ENCODE data around the gene CDCP2.
"Not testable (repeated sequence)": the region's sequence is repeated elsewhere in the genome, so short reads cannot be mapped to it uniquely, and the experiment has no call there.

CDCP2 gene

GRCh38 chr1:54167422-54168139 is 14.8 kb upstream of the CDCP2 start:
- no peak for DNase-seq

GRCh38 chr1:54166357-54166756 is 13.6 kb upstream of the CDCP2 start:
- DNase-seq: not testable (repeated sequence)

GRCh38 chr1:54165146-54165545 is 12.3 kb upstream of the CDCP2 start:
- no peak for DNase-seq

GRCh38 chr1:54163573-54163972 is 10.8 kb upstream of the CDCP2 start:
- no peak for DNase-seq

GRCh38 chr1:54163051-54163450 is 10.3 kb upstream of the CDCP2 start:
- no peak for DNase-seq

- no peak for DNase-seq
Measured at GRCh38 chr1:54161495-54162168, 8.8 kb upstream of the CDCP2 start.

GRCh38 chr1:54160351-54160750 is 7.6 kb upstream of the CDCP2 start:
- no peak for DNase-seq

DNA sequence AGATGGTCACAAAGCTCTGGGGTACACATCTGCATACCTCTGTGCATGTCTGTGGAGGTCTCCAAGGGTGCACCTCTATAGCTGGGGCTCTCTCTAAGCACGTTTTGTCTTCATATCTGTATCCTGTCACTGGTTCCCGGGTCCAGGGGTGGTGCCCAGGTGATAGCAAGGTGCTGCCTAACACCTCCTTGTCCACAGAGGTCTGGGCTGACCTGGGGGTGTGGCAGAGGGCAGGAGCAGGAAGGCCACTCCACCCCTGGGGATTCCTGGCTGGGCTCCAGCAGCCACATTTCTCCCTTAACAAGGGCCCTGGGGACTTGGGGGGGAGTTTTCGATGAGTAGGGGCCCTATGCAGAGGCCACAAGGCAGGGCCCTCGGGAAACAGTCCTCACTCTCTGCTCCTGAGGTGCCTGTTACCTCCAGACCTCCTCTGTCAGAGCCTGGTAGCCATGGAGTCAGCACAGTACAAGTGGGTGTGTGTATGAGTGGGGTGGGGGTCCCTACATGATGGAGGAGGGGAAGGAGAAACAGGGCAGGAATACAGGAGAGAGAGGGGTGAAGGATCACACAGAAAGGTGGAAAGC is 7.0 kb upstream of the CDCP2 start:
- DNase-seq: no peak

DNA sequence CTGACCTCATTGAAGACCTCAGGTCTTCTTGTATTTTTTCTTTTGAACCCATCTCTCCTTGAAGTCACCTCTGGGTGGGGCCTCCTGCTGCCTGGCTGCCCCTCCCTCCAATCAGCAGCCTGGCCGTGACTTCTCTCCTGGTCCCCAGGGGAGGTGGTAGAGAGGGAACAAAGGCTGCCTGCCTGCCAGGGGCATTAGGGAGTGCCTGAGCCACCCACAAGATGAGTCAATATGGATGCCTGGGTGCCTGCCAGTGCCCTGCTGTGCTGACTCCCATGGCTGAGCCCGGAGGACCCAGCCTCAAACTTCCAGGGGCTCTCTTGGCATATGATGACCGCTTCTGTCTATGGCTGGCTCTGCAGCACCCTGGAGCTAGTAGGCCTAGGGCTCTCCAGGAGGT is 5.3 kb upstream of the CDCP2 start:
- DNase-seq: no peak

DNA sequence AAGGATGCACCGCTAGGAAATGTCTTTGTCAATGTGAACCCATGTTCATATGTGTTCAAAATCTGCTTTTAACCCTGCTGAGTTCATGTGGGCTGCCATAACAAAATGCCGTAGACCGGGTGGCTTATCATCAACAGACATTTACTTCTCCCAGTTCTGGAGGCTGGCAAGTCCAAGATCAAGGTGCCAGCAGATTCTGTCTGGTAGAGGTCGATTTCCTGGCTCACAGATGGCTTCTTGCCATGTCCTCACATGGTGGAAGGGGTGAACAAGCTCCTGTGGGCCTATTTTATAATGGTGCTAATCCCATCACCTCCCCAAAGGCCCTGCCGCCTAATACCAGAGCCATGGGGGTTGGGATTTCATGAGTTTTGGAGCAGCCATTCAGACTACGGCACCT is 4.6 kb upstream of the CDCP2 start:
- DNase-seq: no peak

DNA sequence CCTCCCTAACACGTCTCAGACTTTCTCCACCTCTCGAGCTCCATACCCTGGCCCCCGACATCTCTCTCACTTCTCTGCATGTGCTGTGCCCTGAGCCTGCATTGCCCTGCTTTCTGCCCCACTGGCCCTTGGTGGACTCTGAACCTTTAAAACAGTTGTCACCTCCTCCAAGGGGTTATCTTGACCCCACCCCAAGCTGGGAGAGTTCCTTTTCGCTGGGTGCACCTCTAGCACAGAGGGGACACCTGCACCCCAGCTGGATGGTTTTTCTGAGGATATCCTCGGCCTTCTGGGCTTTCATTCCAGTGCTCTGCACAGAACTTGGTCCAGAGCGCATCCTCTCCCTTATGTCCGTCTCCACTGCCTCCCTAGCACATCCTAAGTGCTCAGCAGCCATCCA is 4.2 kb upstream of the CDCP2 start:
- no peak for DNase-seq

- DNase-seq: no peak
Measured at GRCh38 chr1:54156201-54156600, 3.4 kb upstream of the CDCP2 start.

- no peak for DNase-seq
Measured at GRCh38 chr1:54153535-54154439, 987 bp upstream of the CDCP2 start.

DNA sequence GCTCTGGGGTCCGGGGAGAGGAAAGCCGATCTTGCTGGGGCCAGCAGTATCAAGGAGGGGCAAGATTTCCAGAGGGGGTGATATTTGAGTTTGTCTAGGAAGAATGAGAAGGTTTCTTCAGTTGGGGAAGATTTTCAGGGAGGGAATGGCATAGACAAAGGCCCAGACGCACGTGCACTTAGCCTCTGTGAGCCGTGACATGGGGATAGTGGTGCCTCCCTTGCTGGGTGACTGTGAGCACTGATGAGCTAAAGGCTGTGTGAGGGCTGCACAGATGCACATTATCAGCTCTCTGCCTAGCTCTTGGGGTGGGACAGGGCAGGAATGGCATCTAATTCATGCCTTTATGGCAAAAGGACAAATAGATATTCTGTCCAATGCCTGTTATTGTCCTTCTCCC is 1.8 kb downstream of the CDCP2 start:
- no peak for DNase-seq

DNA sequence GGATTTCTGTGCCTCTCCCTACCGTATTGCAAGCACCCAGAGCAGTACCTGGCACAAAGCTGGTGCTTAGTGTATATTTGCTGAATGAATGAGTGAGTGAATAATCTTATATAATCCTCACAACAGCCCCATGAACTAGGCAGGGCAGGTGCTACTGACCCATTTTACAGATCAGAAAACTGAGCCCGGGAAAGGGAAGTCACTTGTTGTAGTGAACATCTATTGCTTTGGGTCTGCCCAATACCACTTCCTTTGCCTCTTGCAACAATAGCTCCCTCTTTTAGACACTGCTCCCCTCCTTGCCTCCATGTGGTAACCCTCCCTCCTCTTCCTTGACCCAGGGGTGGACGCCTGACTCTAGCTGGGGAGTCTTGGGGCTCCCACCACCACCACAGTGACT is 3.1 kb downstream of the CDCP2 start:
- DNase-seq: no peak

DNA sequence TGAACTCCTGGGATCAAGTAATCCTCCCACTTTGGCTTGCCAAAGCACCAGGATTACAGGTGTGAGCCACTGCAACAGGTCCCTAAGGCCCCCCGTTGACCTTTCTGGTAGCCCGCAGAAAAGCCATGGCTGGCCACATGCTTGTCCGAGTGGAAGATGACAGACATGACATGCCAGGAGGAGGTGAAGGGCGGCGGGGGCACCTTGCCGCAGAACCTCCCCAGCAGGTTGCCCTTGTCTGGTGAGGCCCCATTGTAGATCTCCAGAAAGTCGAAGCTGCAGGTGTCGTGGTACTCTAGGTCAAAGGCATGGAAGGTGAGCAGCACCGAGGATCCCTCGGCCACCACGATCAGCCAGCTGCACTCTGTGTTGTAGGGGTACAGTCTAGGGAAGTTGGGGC is 8.4 kb downstream of the CDCP2 start:
- DNase-seq: no peak

DNA sequence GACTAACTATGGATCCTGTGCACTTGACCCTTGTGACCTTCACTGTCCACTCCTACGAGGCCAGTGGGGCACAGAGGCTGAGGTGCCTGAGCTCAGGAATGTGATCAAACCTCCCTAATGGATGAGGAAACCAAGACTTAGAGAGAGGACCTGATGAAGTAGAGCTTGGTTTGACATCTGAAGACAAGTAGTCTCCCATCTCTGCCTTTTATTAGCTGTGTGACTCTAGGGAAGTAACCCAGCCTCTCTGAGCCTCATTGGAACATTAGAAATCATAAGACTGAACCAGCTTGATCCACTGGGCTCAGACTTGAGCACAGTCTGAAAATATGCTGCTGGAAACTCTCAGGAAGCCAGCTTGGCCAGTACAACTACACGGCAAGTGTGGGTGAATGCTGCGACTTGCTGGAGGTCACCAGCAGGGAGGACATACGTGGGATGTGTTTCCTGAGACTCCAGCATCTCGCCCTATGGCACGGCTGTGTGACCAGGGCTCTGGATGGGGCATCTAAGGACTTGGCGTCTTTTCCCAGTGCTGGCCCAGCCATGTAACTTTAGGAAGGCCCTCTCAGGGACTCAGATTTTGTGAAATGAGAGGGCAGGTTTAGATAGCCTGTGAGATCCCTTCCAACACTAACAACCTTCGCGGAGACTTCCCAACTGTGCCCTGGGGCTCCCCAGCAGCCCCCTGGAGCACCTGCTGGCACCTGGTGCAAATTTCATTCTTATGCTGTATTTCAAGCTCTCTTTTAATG is 10.5 kb downstream of the CDCP2 start:
- no peak for DNase-seq

GRCh38 chr1:54139711-54140110 is 13.1 kb downstream of the CDCP2 start:
- DNase-seq: no peak

DNA sequence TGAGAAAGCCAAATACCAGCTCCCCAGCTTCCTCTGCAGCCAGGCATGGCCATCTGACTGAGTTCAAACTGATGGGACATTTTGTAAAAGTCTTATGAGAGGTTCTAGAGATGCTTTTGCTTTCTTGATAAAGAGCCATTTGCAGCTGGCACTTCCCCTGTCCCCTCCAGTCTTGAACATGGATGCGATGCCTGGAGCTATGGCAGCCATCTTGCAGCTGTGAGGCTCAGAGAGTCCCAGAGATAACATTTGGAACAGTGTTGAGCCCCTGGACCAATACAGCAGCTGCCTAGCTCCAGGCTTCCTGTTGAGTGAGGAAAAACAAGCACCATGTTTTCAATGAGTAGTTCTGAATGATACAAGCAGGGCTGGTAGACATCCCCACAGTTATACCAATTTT is 13.8 kb downstream of the CDCP2 start:
- no peak for DNase-seq

- DNase-seq: no peak
Measured at GRCh38 chr1:54137534-54138061, 15.2 kb downstream of the CDCP2 start.

DNA sequence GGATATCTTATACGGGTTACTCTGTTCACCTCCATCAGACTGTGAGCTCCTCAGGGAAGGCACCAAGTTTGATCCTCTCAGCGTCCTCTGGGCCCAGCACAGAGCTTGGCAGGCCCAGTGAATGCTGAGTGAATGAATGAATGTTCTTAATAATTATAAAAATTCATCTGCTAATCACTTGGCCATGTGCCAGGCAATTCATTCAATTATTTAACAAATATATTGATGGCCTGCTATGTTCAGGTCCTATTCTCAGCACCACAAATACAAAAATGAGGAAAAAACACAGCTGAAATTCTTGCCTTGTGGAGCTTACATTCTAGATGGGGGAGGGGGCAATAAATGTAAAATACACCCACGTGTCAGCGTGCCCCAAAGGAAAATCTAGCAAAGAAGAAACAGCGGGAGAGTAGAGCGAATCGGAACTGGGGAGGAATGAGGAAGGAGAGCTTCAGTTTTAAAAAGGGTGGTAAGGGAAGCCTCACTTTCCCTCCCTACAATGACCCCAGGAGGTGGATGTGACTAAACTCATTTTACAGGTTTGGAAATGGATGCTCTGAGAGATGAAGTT is 15.8 kb downstream of the CDCP2 start:
- DNase-seq: no peak
